Kidney (tissue), 14 donors: Measurements from ENCODE around the gene TENT4B. TPM values are rescaled to one million over a fixed set of nuclear protein-coding genes. Genes with fewer than 3 reads are reported as not detected.

Source experiments
- DNase-seq, 5 donors: peaks; one replicate each; pipeline ENCODE4 v3.0.0-alpha.2; 2013 to 2020
- FAIRE-seq: peaks from 2 replicates; lab custom pipeline; 2012; peaks lifted over from hg19 to GRCh38; lab: Jason Lieb, UNC
- H3K27ac ChIP-seq, 2 donors: one replicate each; pipeline ENCODE4 v1.7.0; 2013; ENCODE audit warnings: low read depth in 2 of 2, low read length in 2 of 2, inconsistent platforms in 1 of 2
- H3K27me3 ChIP-seq: one replicate; pipeline ENCODE4 v1.7.1; 2013; ENCODE audit warnings: low read length, inconsistent platforms; ENCODE audit not compliant: control insufficient read depth, insufficient read depth
- H3K36me3 ChIP-seq, 3 donors: one replicate each; pipeline versions ENCODE4 v1.7.0 to v1.7.1; 2013; ENCODE audit warnings: low read length in 3 of 3, control low read depth in 1 of 3, inconsistent platforms in 1 of 3; ENCODE audit not compliant: insufficient read depth in 3 of 3, control insufficient read depth in 2 of 3
- H3K4me1 ChIP-seq, 3 donors: one replicate each; pipeline versions ENCODE4 v1.7.0 to v1.7.1; 2013; ENCODE audit warnings: low read length in 3 of 3, inconsistent platforms in 1 of 3, low read depth in 1 of 3; ENCODE audit not compliant: control insufficient read depth in 2 of 3, insufficient read depth in 2 of 3
- H3K4me3 ChIP-seq, 3 donors: one replicate each; pipeline versions ENCODE4 v1.7.0 to v1.8.1; 2013; ENCODE audit warnings: low read length in 3 of 3, control low read depth in 1 of 3, inconsistent platforms in 1 of 3
- H3K9ac ChIP-seq, 3 donors: one replicate each; pipeline versions ENCODE4 v1.7.0 to v1.7.1; 2013; ENCODE audit warnings: low read length in 3 of 3, control low read depth in 1 of 3, inconsistent platforms in 1 of 3
- H3K9me3 ChIP-seq, 3 donors: one replicate each; pipeline versions ENCODE4 v1.7.0 to v1.7.1; 2013; ENCODE audit warnings: low read length in 3 of 3, control low read depth in 1 of 3, inconsistent platforms in 1 of 3; ENCODE audit not compliant: control insufficient read depth in 2 of 3, insufficient read depth in 1 of 3
- CTCF ChIP-seq: IDR thresholded peaks from 3 replicates; pipeline ENCODE4 v1.5.1; 2012; ENCODE audit warnings: mild to moderate bottlenecking, moderate library complexity, borderline replicate concordance; ENCODE audit not compliant: insufficient read depth; ENCODE audit errors: extremely low read depth
- intact Hi-C: fragments of 100-400 bp; cut with DNase I; formaldehyde crosslinking; loops from one replicate; pipeline ENCODE4 v1.11.1; 2022
- polyA plus RNA-seq: library from polyadenylated mRNA; stranded (reverse); fragments of 350-450 nt; fragmentation: Illumina TruSeq; extraction: RNeasy Lipid Tissue Mini Kit (QIAGEN cat#74804); gene quantifications from one replicate; pipeline ENCODE4 v1.2.3, GENCODE V29; 2014; ENCODE audit warnings: low read depth, low replicate concordance; ENCODE audit not compliant: insufficient read depth
- total RNA-seq: library from RNA; stranded (reverse); fragmentation: NEBNext Ultra II Directional; extraction: Animal tissue kit (Norgen Biotek cat#: 25700); gene quantifications from one replicate; pipeline ENCODE4 v1.2.1, GENCODE V29; 2021
- donor health status: control.
- donor health status: control.
- donor health status: control.
- donor health status: control.
- donor health status: control.
- donor health status: DM: yes; HTN: yes; CAD: no.
- donor health status: Normal renal cell carcinoma (clear cell type).

Gene TENT4B
- total and polyA plus RNA-seq, 2 donors from 2014 or later, result 4.7 to 13.2 TPM

GRCh38 chr16:50228364-50228868 is 75.3 kb downstream of the TENT4B start:
- no peak for DNase-seq
- no peak for FAIRE-seq
- Histone ChIP-seq H3K27ac (no peak overlapping the region), H3K4me1 (no peaks in the 10 kb centered on the region), H3K4me3 (no peak overlapping the region), H3K27me3 (no peaks in the 10 kb centered on the region), H3K36me3 (peaks cover 0 to 33% (median 13%) of the 10 kb centered on the region in 3 donors), H3K9ac (no peak overlapping the region), H3K9me3 (no peaks in the 10 kb centered on the region)
- TF ChIP-seq CTCF, result no peak
- intact Hi-C loops, result loop anchor here (10.0 kb wide), 1 partner anchor 126 kb away; no protein-coding TSS in a partner anchor

- Histone ChIP-seq H3K9me3 (no peaks in the 10 kb centered on the region), H3K27ac (no peak overlapping the region), H3K36me3 (peaks cover 0 to 33% (median 11%) of the 10 kb centered on the region in 3 donors), H3K27me3 (no peaks in the 10 kb centered on the region), H3K9ac (no peak overlapping the region), H3K4me1 (no peaks in the 10 kb centered on the region), H3K4me3 (no peak overlapping the region)
- DNase-seq (no peak), FAIRE-seq (no peak)
- intact Hi-C loops, result loop anchor here (10.0 kb wide), 1 partner anchor 126 kb away; no protein-coding TSS in a partner anchor
- no peak for TF ChIP-seq CTCF
Observed at GRCh38 chr16:50229149-50229726, 76.1 kb downstream of the TENT4B start.

GRCh38 chr16:50234771-50235556 is 81.9 kb downstream of the TENT4B start:
- H3K4me1 ChIP-seq, result no peaks in the 10 kb centered on the region
- no peak for FAIRE-seq
- H3K36me3 ChIP-seq, result no peaks in the 10 kb centered on the region
- no peak for TF ChIP-seq CTCF
- H3K9me3 ChIP-seq, result no peaks in the 10 kb centered on the region
- H3K9ac ChIP-seq, result no peak overlapping the region
- H3K27me3 ChIP-seq, result no peaks in the 10 kb centered on the region
- H3K27ac ChIP-seq, result no peak overlapping the region
- DNase-seq, result no peak
- H3K4me3 ChIP-seq, result no peak overlapping the region
- intact Hi-C loops, result no loop called here
